PFSK-1 (cell line): ENCODE data around the gene NPPA.

ENCODE experiments used
- FOXP2 ChIP-seq: optimal IDR thresholded peaks from 2 replicates; pipeline ENCODE3; 2011; ENCODE audit warnings: borderline replicate concordance, control low read depth, inconsistent platforms; ENCODE audit not compliant: insufficient read depth; ENCODE audit errors: extremely low read length, extremely low read depth
- POLR2AphosphoS5 ChIP-seq: IDR thresholded peaks from 2 replicates; pipeline ENCODE4 v1.6.1; 2012; ENCODE audit warnings: low read depth, mild to moderate bottlenecking, control low read depth, low read length, moderate library complexity
- REST ChIP-seq, 2 experiments: IDR thresholded peaks; 2 replicates each; pipeline versions ENCODE4 v1.6.1 to v1.8.0; 2011 to 2012; ENCODE audit warnings: low read depth in 2 of 2, low read length in 2 of 2, control low read depth in 1 of 2, inconsistent platforms in 1 of 2, mild to moderate bottlenecking in 1 of 2, moderate library complexity in 1 of 2; ENCODE audit not compliant: insufficient read depth in 1 of 2
- SIN3A ChIP-seq: IDR thresholded peaks from 2 replicates; pipeline ENCODE4 v1.6.1; 2012; ENCODE audit warnings: mild to moderate bottlenecking, low read length, moderate library complexity, borderline replicate concordance; ENCODE audit not compliant: insufficient read depth
- TAF1 ChIP-seq: IDR thresholded peaks from 2 replicates; pipeline ENCODE4 v1.6.1; 2012; ENCODE audit warnings: low read length, control low read depth, borderline replicate concordance; ENCODE audit not compliant: insufficient read depth

NPPA gene

GRCh38 chr1:11873395-11874257, 26.0 kb upstream of the NPPA start:
- TF ChIP-seq POLR2AphosphoS5: no peak
- TF ChIP-seq REST (IDR thresholded peaks at IDR 0.05; ENCODE audit: insufficient read depth in 1 of 2, low read depth in 2 of 2, low read length in 2 of 2): no peak
- TF ChIP-seq TAF1: no peak
- no peak for TF ChIP-seq FOXP2
- TF ChIP-seq SIN3A: no peak

- TF ChIP-seq FOXP2 (no peak), POLR2AphosphoS5 (no peak), TAF1 (no peak), SIN3A (no peak), REST (IDR thresholded peaks at IDR 0.05; ENCODE audit: insufficient read depth in 1 of 2, low read depth in 2 of 2, low read length in 2 of 2) (no peak)
These were observed 25.0 kb upstream of the NPPA start for GRCh38 chr1:11872545-11872944.

- no peak for TF ChIP-seq FOXP2
- no peak for TF ChIP-seq REST (IDR thresholded peaks at IDR 0.05; ENCODE audit: insufficient read depth in 1 of 2, low read depth in 2 of 2, low read length in 2 of 2)
- no peak for TF ChIP-seq POLR2AphosphoS5
- TF ChIP-seq TAF1: no peak
- TF ChIP-seq SIN3A: no peak
These were observed 22.1 kb upstream of the NPPA start for GRCh38 chr1:11869650-11870207.

- TF ChIP-seq SIN3A (no peak), FOXP2 (no peak), REST (IDR thresholded peaks at IDR 0.05; ENCODE audit: insufficient read depth in 1 of 2, low read depth in 2 of 2, low read length in 2 of 2) (no peak), TAF1 (no peak), POLR2AphosphoS5 (no peak)
These were observed 21.5 kb upstream of the NPPA start for GRCh38 chr1:11869104-11869503.
